GM21825 (cell line): ENCODE measurements around the gene RNASE9.
"Not testable (repeated sequence)": the region's sequence is repeated elsewhere in the genome, so short reads cannot be mapped to it uniquely, and the experiment has no call there.

ENCODE experiments used
- ATAC-seq: cut with Tn5 transposase; IDR thresholded peaks from one replicate; pipeline ENCODE4 v1.9.1; 2021; ENCODE audit warnings: mild to moderate bottlenecking, moderate library complexity; ENCODE audit not compliant: unreplicated experiment

Gene RNASE9

DNA sequence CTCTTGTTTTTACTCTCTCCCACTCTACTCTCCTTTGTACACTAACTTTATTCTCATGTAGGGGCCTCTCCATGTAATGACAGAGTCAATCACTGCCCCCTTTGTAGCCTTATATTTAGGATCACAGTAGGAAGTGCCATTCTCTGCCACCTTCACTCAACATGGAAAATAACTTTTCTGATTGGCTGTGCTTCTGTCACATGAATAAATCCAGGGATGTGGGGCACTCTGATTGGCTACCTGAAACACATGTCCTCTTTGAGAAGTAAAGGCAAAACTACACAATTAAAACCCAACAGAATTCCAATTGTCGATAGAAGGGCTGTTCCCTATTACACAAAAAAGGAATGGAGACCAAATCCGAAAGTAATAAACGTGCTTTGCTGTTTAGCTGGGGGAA, at the start of gene RNASE9:
Gene RNASE9 (minus strand): TSS at position 87 of the 400 bp plus-strand sequence.
- ATAC-seq, result no peak

DNA sequence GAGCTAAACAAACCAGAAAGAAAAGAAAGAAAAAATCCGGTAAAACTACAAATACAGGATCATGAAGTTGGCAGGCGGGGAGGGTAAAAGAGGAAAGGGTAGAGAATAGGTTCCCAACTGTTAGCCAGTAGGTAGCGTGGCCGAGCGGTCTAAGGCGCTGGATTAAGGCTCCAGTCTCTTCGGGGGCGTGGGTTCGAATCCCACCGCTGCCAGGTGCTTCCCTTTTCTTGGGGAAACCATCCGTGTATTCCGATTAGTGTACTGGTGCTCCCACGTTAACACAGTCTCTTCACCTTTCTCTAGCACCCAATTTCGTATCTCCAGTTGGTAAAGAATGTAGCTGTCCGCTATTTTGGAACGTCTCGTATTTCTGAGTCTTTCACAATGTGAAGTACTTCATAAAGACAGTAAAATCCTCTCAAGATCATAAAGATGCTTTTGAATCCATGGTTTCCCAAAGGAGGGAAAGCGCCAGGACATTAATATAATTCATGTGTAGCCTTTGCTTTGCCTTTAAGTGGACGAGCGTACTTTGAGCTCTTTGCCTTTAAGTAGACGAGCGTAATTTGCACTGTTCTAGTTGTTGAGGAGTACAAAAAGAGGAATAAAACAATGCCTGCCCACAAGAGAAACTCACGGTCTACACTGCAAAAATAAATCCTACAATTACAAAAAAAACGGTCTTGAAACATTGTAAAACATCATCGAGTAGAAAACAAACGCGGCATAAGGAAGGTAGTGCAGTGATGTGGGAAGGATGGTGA, 49.3 kb upstream of the RNASE9 start:
- no peak for ATAC-seq

DNA sequence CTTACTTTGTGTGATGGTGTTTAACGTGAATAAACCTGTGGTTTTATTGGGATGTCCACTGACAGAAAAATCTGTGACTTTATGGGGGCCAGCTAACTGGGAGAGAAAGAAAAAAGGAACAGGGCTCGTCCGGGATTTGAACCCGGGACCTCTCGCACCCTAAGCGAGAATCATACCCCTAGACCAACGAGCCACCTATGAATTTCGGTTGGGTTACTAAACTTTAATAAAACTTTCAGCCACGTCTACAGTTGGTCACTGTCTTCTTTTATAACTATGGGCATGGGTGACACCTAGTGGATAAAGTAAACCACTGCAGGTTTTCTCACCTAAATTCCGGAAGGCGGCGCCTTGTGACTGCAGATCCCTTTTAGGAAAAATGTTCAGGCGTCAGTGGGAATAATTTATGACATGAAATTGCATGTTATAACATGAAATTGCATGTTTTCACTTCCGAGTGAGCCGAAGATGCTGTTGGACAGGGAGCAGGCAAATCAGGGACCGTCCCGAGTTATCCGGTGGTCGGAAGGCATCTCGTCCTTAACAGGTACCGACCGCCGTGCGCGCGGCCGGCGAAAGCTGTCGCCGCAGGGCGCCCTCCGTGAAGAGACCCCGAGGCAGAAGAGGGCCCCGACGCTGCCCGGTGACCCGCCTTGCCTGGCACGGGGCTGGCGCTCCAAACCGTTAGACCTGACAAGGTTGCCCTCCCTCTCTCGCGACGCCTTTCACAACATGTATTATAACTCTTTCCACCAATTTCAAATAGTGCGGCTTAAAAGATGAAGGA, 48.6 kb upstream of the RNASE9 start:
- no peak for ATAC-seq

DNA sequence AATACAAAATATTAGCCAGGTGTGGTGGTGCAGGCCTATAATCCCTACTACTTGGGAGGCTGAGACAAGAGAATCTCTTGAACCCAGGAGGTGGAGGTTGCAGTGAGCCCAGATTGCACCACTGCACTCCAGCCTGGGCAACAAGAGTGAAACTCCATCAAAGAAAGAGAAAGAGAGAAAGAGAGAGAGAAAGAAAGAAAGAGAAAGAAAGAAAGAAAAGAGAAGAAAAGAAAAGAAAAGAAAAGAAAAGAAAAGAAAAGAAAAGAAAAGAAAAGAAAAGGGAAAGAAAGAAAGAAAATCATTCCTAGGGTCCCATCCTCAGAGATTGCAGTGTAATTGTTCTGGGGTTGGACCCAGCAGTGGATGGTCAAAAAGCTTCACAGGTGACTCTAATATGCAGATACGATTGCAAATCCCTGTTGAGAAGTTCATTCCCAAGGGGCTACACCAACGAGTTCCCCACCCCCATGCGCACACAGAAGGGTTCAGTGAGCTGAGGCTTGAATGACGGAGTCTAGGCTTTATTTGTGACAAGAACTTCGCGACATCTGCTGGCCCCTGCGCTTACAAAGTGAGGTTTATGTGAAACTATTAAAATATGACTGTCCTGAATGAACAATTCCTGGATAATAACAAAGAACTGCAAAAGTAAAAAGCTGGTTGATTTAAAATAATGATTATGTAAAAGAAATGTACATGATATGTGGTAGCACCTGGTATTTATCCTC, 47.7 kb upstream of the RNASE9 start:
- no peak for ATAC-seq

DNA sequence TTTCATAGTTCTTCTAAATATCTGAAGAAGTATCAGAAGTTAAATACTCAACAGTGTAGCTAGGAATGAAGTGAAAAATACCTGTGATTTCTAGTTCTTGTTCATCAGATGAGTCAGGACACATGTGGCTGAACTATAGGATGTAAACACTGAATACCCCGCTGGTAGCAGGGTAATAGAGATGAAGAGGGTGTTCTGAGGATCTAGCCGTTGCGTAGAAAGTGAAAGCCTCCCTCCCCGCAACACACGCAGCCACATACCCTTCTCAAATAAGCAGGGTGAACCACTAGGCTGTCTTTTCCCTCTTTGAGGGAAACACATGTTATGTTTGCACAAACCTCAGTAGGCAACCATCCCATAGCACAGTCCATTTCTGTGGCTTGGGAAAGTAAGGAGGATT, 46.8 kb upstream of the RNASE9 start:
- ATAC-seq, result no peak

DNA sequence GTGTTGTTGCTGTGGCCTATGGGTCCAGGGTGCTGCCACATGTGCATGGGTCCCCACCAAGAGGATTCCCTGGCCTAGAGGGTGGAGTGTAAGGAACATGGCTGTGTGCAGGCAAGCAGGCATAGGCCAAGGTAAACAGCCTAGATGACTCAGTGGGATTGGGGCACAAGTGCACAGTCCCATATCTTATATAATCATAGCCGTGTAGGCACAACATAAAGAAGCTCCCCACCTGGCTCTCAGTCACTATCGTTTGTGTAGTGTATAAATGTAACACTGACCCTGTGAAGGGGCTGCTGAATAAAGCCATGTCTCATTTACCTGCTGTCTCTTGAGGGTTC, 46.0 kb upstream of the RNASE9 start:
- ATAC-seq, result no peak

DNA sequence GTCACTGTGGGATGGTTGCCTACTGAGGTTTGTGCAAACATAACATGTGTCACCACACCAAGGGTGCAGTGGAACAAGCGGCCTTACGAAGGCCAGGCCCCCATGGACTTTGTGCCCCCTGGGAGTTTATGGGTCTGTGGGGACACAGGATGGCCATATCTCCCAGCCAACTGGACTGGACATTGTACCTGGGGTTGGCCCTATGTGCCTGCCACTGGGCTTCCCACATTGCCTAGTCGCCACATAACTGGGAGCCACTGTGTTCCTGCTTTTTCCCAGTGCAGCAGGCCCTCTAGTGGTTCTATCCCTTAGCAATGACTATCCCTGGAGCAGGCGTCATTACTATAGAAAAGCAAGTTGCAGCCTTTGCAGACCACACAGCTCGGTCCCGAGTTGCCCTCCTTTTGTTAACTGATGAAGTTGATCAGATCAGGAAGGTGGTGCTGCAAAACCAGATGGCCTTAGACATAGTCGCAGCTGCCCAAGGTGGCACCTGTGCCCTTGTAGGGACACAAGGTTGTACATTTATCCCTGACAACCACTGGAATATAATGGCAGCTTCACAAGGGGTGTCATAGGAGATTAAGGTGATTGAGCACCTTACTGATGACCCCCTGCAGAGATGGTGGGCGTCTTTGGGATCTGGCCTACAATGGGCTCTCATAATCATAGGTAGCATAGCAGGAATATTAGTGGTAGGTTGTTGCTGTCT, 45.5 kb upstream of the RNASE9 start:
- ATAC-seq, result no peak

DNA sequence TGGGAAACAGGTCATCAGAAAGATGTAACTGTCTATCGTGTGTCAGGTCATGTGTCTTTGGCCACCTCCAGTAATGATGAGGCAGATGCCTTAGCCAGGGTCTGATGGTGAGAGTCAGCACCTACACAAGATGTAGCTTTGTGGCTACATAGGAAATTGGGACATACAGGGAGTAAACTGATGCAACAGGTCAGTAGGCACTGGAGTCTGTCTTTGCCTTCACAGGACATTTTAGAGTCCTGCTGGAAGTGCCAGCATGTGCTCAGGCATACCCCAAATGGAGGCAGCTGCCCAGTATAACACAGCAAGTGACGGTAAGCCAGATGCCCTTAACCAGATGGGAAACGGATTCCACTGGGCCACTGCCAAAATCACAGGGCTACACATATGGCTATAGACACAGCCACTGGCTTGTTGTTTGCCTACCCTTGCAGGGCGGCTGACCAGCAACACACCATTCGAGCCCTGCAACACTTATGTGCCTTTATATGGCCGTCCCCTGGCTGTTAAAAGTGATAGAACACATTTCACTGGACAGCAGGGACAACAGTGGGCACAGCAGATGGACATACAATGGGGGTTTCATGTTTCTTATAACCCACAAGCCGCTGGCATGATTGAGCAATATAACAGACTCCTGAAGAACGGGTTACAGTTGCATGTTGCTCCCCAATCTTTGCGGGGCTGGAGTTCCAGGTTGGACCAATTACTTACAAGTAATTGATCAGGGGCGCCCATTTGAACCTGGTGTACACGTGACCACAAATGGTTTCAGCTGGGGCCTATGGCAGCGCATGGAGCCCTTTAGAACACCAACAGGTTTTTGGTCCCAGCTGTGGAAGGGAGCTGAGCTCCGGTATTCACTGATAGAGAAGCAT, 43.2 kb upstream of the RNASE9 start:
- no peak for ATAC-seq

DNA sequence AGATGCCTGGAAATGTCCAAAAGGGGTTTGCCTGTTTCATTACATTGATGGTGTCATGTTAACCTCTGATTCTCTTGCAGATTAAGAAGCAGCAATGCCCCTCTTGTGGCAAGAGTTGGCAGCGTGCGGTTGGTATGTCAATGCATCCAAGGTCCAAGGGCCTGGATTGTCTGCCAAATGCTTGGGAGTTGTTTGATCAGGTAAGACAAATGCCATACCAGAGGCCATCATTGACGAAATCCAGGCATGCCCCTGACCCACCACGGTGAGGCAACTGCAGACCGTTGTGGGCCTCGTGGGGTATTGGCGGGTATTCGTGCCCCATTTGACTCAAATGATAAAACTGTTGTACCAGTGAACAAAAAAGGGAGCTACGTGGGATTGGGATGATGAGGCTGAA, 41.7 kb upstream of the RNASE9 start:
- no peak for ATAC-seq

DNA sequence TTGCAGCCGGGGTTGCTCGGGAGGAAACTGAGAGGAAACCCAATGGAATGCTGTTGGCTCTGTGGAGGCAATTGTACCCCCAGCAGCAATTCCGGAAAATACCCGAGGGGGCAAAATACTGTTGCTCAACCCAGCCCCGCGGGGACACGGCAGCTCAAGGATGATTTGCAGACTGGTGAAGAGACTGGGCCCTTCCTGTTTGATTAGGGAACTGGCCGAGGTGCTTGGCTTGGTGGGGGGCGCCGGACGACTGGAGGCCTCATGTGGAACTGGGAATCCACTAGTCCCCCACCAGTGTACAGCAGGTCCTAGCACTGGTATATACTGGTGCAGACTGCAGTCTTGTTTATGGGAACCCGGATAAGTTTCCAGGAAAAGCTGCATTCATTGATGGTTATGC, 40.7 kb upstream of the RNASE9 start:
- no peak for ATAC-seq

DNA sequence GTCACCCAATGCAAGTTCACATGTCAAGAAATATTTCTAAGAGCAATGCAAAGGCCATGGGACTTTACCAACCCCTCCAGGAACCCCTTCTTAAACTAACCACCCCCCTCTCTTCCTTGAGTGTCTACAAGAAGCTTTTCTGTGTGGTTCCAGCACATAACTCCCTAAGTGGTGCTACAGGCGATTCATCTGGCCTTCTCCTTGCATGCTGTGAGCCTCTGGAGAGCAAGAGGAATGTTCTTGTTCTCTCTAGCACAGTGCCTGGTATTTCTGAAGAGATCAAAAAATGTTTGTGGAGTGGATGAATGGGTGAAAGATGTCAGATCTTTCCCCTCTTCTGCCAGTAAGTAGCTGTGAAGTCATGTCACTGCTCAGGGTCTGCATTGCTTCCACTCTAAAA, 36.3 kb upstream of the RNASE9 start:
- no peak for ATAC-seq

DNA sequence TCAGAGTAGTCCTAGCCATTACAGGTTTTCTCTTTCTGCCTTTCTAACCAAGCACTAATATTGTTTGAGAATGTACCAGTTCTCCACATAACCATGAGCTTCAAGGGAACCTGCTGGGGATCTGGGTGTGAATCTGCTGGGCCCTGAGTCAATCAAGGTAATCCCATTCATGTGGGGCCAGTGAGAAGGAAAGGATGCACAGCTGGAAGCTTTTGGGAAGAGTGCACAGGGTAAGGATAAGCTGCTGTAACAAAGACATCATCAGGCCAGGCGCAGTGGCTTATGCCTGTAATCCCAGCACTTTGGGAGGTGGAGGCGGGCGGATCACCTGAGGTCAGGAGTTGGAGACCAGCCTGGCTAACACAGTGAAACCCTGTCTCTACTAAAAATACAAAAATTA, 34.9 kb upstream of the RNASE9 start:
- ATAC-seq, result not testable (repeated sequence)

DNA sequence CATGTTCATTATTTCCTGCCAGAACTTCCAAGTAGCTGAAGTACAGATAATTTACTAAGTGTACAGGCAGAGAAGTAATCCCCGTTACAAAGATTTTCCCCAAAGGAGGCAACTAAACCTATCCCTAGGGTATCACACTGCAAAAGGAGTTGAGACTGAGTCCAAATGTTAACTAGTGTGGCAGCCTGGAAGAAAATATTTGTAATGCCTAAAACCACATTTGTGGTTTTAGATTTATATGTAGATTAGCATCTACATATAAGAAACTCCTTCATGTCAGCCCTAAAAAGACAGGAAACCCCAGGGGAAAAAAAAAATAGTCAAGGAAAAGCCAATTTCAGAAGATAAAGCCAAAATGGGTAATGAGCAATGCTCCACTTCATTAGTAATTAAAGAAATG, 31.7 kb upstream of the RNASE9 start:
- no peak for ATAC-seq

DNA sequence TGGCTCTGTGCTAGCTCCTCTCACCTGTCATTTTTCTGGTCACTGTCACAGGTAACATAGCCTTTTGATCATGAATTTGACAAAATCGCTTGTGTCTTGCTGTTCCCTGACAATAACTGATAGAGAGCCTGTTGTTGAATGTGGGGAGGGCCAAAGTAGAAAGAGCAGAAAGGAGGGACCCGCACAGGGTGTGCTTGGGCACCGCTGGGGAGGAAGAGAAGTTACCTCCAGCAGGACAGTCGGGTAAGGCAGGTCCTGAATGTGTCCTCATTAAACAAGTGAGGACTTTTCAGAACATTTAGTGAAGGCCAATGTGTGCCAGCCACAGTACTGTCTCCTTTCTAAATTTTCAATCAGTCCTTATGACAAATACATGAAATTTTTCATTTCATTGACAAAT, 30.4 kb upstream of the RNASE9 start, which contains the start of gene RNASE12:
Gene RNASE12 (minus strand): TSS at position 142 of the 400 bp plus-strand sequence. CDS start 653 bp downstream, outside the sequence.
- ATAC-seq, result no peak

DNA sequence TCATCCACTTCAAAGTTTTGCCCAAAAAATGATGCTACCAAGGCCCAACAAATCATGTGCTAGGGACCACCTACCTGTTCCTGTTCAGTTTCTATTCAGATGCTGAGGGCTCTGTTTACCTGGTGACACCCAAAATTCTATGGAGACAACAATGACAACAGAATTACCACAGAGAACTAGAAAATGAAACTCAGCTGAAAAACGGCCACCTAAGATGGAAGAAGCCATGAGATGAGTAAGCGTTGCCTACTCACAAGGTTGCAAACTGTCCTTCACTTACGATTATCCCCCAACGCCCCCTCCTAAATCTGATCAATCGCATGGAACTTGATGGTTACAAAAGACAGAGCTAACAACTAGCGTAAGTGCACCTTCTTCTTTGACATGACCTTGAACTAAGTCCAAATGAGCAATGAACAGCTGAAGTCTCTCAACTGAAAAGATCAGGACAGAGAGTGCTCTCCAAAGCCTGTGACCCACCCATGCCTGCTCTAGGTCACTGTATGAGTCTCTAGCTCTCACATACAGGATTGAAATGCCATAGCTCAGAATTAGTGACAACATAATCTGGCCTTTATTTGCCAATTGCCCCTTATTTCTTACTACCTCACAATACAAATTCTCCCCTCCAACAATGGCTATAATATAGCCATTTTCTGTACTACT, 26.8 kb upstream of the RNASE9 start, which contains the start of gene RNASE11:
Gene RNASE11 (minus strand): TSS at position 513 of the 666 bp plus-strand sequence.
- ATAC-seq, result no peak

DNA sequence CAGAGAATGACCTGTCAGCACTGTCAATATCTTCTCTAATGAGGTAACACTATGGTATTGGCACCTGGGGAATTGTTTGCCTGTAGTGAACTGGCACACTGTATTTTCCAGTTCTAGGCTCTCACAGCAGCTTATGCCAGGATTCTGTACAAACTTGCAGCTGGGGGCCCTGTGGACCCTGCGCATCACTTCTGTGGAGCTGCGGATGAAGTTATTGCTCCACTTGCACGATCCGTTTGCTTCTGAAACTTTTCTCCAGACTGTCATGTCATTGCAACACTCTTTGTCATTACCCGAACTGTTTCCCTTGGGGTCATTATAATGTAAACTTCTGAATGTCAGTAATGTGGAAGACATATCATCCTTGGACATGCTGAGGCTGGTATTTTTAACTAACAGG, 23.1 kb upstream of the RNASE9 start:
- ATAC-seq, result no peak

DNA sequence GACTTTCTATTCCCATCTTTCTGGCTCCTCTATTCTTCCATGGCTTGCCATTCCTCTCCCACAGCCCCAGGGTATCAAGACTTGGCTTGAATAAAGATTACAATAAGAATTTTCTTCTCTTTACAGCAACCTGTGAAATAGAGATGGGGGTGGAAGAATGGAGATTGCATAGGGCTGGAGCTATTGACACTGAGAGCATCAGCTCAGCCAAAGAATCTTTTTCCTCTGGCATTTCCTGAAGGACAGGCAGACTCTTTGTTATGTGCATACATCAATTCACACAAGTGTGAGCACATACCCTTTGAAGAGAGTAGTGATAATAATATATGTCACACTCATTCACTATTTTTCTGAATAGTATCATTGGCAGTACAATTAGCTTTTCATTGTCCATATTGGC, 22.3 kb upstream of the RNASE9 start:
- ATAC-seq, result no peak

DNA sequence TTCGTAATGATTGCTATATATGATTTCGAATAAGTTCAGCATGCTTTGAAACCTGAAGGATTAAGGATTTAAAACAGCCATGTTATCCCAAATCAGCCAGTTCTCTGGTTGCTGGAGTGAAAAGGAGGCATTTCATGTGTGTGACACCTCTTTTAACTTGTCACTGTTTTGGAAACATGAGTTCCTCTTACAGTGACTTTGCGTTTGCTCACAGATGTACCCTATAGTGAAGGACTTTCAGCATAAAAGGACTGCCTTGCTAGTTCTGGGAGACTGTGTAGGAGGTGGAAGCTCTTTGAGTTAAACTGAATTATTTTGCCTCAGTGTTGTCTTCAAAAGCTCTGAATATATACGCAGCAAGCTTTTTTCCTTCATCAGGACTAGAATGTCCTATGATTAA, 19.4 kb upstream of the RNASE9 start:
- no peak for ATAC-seq

DNA sequence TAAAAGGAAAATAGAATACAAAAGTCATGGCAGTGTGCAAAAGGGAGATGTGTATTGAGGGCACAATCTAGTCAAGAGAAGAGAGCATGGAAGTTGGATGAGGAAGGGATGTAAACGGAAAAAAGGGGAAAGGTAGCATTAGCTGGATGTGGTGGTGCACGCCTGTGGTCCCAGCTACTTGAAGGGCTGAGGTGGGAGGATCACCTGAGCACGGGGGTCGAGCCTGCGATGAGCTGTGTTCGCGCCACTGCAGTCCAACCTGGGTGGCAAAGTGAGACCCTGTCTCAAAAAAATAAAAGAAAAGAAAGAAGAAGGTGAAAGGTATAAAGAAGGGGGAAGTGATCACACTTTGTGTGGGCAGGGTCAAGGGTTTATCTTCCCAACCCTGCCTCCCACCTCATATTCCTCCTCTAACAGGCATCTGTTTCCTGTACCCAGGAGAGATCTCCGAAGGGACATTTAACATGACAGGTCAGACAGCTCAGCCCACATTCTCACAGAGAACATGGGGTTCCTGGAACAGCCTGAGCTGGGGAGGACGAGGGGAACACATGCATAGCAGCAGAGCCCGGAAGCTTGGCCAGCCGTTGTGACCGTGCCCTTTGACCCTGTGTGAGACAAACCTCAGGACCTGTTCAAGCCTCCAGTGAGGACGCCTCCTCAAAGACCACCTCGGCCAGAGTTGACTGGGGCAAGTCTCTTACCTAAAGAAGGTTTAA, 18.1 kb upstream of the RNASE9 start:
- no peak for ATAC-seq
